CD14-positive monocyte (primary cell): ENCODE data around the gene RBM19. TPM values are rescaled to one million over a fixed set of nuclear protein-coding genes. Genes with fewer than 3 reads are reported as not detected.

Experiments
- DNase-seq, 3 donors: peaks; one replicate each; pipeline ENCODE4 v3.0.0-alpha.2; 2011 to 2022
- H2AFZ ChIP-seq: 2 replicates; pipeline ENCODE4 v1.6.0; 2012; ENCODE audit warnings: mild to moderate bottlenecking, low read depth, low read length, inconsistent platforms; ENCODE audit not compliant: insufficient read depth, poor library complexity, severe bottlenecking
- H3K27ac ChIP-seq, 2 donors: 1 replicate in 1 of 2; 2 replicates in 1 of 2; pipeline ENCODE4 v1.5.1; 2012 to 2013; ENCODE audit warnings: low read length in 2 of 2, control low read depth in 1 of 2, inconsistent platforms in 1 of 2, low read depth in 1 of 2, mild to moderate bottlenecking in 1 of 2
- H3K27me3 ChIP-seq, 2 donors: one replicate each; pipeline versions ENCODE4 v1.6.0 to v1.6.1; 2011 to 2013; ENCODE audit warnings: low read length in 2 of 2; ENCODE audit not compliant: control insufficient read depth in 2 of 2, insufficient read depth in 2 of 2
- H3K36me3 ChIP-seq, 2 donors: replicated peaks in 1 of 2; 1 replicate in 1 of 2; 2 replicates in 1 of 2; pipeline versions ENCODE4 v1.5.1 to v1.6.1; 2012 to 2013; ENCODE audit warnings: low read length in 2 of 2, control low read depth in 1 of 2, inconsistent platforms in 1 of 2, mild to moderate bottlenecking in 1 of 2; ENCODE audit not compliant: insufficient read depth in 2 of 2, control insufficient read depth in 1 of 2
- H3K4me1 ChIP-seq, 2 donors: 1 replicate in 1 of 2; 2 replicates in 1 of 2; pipeline versions ENCODE4 v1.5.1 to v1.6.1; 2012 to 2013; ENCODE audit warnings: low read length in 2 of 2, control low read depth in 1 of 2, inconsistent platforms in 1 of 2, mild to moderate bottlenecking in 1 of 2, moderate library complexity in 1 of 2; ENCODE audit not compliant: insufficient read depth in 2 of 2, control insufficient read depth in 1 of 2
- H3K4me2 ChIP-seq: replicated peaks from 2 replicates; pipeline ENCODE3; 2012; ENCODE audit warnings: low read length, moderate library complexity, mild to moderate bottlenecking; ENCODE audit not compliant: poor library complexity, severe bottlenecking; ENCODE audit errors: extremely low read depth
- H3K4me3 ChIP-seq, 3 experiments: fragments of 200-600 bp in 1 of 3; sonication (generic) in 1 of 3; replicated peaks in 1 of 3; 1 replicate in 2 of 3; 2 replicates in 1 of 3; pipeline ENCODE4 v1.5.1; 2011 to 2013; ENCODE audit warnings: low read length in 3 of 3, mild to moderate bottlenecking in 3 of 3, control low read depth in 2 of 3, low read depth in 2 of 3, inconsistent platforms in 1 of 3, moderate library complexity in 1 of 3
- H3K79me2 ChIP-seq: 2 replicates; pipeline ENCODE4 v1.6.0; 2012; ENCODE audit warnings: mild to moderate bottlenecking, control low read depth, inconsistent platforms, low read length, moderate library complexity; ENCODE audit not compliant: insufficient read depth
- H3K9ac ChIP-seq: 2 replicates; pipeline ENCODE4 v1.6.0; 2017; ENCODE audit warnings: low read length, mild to moderate bottlenecking; ENCODE audit not compliant: insufficient read depth, poor library complexity, severe bottlenecking
- H3K9me3 ChIP-seq, 2 donors: replicated peaks in 1 of 2; 1 replicate in 1 of 2; 2 replicates in 1 of 2; pipeline versions ENCODE4 v1.5.1 to v1.6.1; 2012 to 2013; ENCODE audit warnings: low read length in 2 of 2, control low read depth in 1 of 2; ENCODE audit not compliant: control insufficient read depth in 1 of 2, insufficient read depth in 1 of 2
- H4K20me1 ChIP-seq: 2 replicates; pipeline ENCODE4 v1.6.0; 2012; ENCODE audit warnings: mild to moderate bottlenecking, low read length, control low read depth, moderate library complexity; ENCODE audit not compliant: insufficient read depth
- H3K27ac Mint-ChIP-seq, 7 donors: one replicate each; pipeline ENCODE4 v1.8.0; 2020; ENCODE audit warnings: mild to moderate bottlenecking in 7 of 7, mixed read lengths in 7 of 7, moderate library complexity in 6 of 7, inconsistent platforms in 2 of 7
- H3K27me3 Mint-ChIP-seq, 3 donors: one replicate each; pipeline ENCODE4 v1.8.0; 2021 to 2022; ENCODE audit warnings: low read depth in 3 of 3, mild to moderate bottlenecking in 3 of 3, mixed read lengths in 3 of 3, moderate library complexity in 3 of 3, inconsistent platforms in 1 of 3
- H3K36me3 Mint-ChIP-seq, 2 donors: one replicate each; pipeline ENCODE4 v1.8.0; 2020; ENCODE audit warnings: mixed read lengths in 2 of 2, inconsistent platforms in 1 of 2, mild to moderate bottlenecking in 1 of 2
- H3K4me1 Mint-ChIP-seq: one replicate; pipeline ENCODE4 v1.8.0; 2020; ENCODE audit warnings: mild to moderate bottlenecking, mixed read lengths
- H3K4me3 Mint-ChIP-seq, 2 donors: one replicate each; pipeline ENCODE4 v1.8.0; 2020; ENCODE audit warnings: mild to moderate bottlenecking in 2 of 2, mixed read lengths in 2 of 2, moderate library complexity in 1 of 2
- H3K9me3 Mint-ChIP-seq, 7 donors: one replicate each; pipeline ENCODE4 v1.8.0; 2020 to 2022; ENCODE audit warnings: mixed read lengths in 7 of 7, mild to moderate bottlenecking in 6 of 7, moderate library complexity in 6 of 7, inconsistent platforms in 2 of 7
- WGBS: methylation state at CpG from one replicate; pipeline ENCODE4 v1.1.5; 2013; ENCODE audit warnings: missing lambda C conversion rate; ENCODE audit not compliant: insufficient coverage; 5-methylcytosine and 5-hydroxymethylcytosine counted together
- intact Hi-C, 2 donors: fragments of 100-400 bp; cut with micrococcal nuclease; formaldehyde crosslinking; loops; one replicate each; pipeline versions ENCODE4 v1.15.0 to v1.15.1; 2023
- polyA plus RNA-seq, 3 donors: library from polyadenylated mRNA; depleted of rRNA in 1 of 3; unstranded in 2 of 3; stranded (reverse) in 1 of 3; fragments of 300-500 nt in 2 of 3; fragments of >200 nt in 1 of 3; fragmentation: Illumina TruSeq in 2 of 3; gene quantifications; 1 replicate in 2 of 3; 2 replicates in 1 of 3; pipeline ENCODE4 v1.2.3, GENCODE V29; 2012 to 2021
- TF ChIP-seq, protein P1 (sequence below): fragments of 200-600 bp; IDR thresholded peaks from one replicate; pipeline ENCODE4 v1.8.0; 2022; ENCODE audit warnings: antibody characterized with exemption, mild to moderate bottlenecking

Gene RBM19
- polyA plus RNA-seq, 3 donors: 2.1 to 30.4 (median 2.2) TPM

GRCh38 chr12:113844495-113845210, 121.5 kb downstream of the RBM19 start:
- WGBS: 94% methylated on average over 28 of the region's 31 CpGs
- intact Hi-C loops: no loop called here
- DNase-seq: no peak

DNA sequence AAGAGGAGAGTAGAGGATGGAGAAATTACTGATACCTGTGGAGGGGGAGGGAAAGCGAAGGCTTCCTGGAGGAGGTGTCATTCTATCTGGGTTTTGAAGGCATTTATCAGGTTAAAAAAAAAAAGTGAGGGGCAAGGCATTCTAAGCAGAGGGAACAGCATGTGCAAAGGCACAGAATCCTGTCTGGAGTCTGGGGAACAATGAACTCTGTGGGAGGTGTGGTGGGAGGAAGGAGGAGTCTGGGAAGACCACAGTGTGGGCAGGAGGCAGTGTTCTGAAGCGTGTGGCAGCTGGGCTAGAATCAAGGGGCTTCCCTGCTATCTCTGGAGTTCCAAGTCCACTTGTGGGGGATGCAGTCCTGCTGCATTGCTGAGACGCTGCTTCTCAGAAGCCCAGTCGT, 123.4 kb downstream of the RBM19 start:
- H3K9me3 ChIP-seq: no peaks in the 10 kb centered on the region
- H3K27ac Mint-ChIP-seq: peak overlapping the region in 1 of 7 donors; percentile 70
- no peak overlapping the region for H3K4me2 ChIP-seq
- intact Hi-C loops: no loop called here
- no peak for DNase-seq
- H3K4me1 ChIP-seq: no peaks in the 10 kb centered on the region
- 100% methylated on average over 4 of the region's 4 CpGs for WGBS
- peaks cover 44 to 53% of the 10 kb centered on the region in 2 donors for H3K36me3 Mint-ChIP-seq
- H3K36me3 ChIP-seq: peaks cover 18 to 40% of the 10 kb centered on the region in 2 donors
- no peak overlapping the region for H3K27ac ChIP-seq
- no peaks in the 10 kb centered on the region for H4K20me1 ChIP-seq
- no peak overlapping the region for H3K4me3 ChIP-seq
- H3K27me3 ChIP-seq: no peaks in the 10 kb centered on the region
- H3K9ac ChIP-seq: no peak overlapping the region
- H3K4me1 Mint-ChIP-seq: peaks cover 19% of the 10 kb centered on the region
- H2AFZ ChIP-seq: no peak overlapping the region
- no peaks in the 10 kb centered on the region for H3K9me3 Mint-ChIP-seq
- H3K4me3 Mint-ChIP-seq: no peak overlapping the region
- TF ChIP-seq, protein P1, sequence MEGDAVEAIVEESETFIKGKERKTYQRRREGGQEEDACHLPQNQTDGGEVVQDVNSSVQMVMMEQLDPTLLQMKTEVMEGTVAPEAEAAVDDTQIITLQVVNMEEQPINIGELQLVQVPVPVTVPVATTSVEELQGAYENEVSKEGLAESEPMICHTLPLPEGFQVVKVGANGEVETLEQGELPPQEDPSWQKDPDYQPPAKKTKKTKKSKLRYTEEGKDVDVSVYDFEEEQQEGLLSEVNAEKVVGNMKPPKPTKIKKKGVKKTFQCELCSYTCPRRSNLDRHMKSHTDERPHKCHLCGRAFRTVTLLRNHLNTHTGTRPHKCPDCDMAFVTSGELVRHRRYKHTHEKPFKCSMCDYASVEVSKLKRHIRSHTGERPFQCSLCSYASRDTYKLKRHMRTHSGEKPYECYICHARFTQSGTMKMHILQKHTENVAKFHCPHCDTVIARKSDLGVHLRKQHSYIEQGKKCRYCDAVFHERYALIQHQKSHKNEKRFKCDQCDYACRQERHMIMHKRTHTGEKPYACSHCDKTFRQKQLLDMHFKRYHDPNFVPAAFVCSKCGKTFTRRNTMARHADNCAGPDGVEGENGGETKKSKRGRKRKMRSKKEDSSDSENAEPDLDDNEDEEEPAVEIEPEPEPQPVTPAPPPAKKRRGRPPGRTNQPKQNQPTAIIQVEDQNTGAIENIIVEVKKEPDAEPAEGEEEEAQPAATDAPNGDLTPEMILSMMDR: no peak
- no peaks in the 10 kb centered on the region for H3K79me2 ChIP-seq
- H3K27me3 Mint-ChIP-seq: peaks cover 0 to 5% (median 1%) of the 10 kb centered on the region in 3 donors

More at GRCh38 chr12:113844495-113845210, 121.5 kb downstream of the RBM19 start:
- no peak overlapping the region for H3K9ac ChIP-seq
- no peak overlapping the region for H3K27ac Mint-ChIP-seq
- TF ChIP-seq, protein P1: no peak
- H3K36me3 ChIP-seq: peaks cover 18 to 36% of the 10 kb centered on the region in 2 donors
- H3K27me3 Mint-ChIP-seq: peaks cover 0 to 5% (median 3%) of the 10 kb centered on the region in 3 donors
- H3K9me3 ChIP-seq: no peaks in the 10 kb centered on the region
- H2AFZ ChIP-seq: no peak overlapping the region
- no peaks in the 10 kb centered on the region for H3K27me3 ChIP-seq
- no peaks in the 10 kb centered on the region for H3K4me1 ChIP-seq
- H3K4me2 ChIP-seq: no peak overlapping the region
- no peak overlapping the region for H3K4me3 ChIP-seq
- no peaks in the 10 kb centered on the region for H3K9me3 Mint-ChIP-seq
- H3K79me2 ChIP-seq: no peaks in the 10 kb centered on the region
- H3K4me1 Mint-ChIP-seq: peaks cover 21% of the 10 kb centered on the region
- no peak overlapping the region for H3K4me3 Mint-ChIP-seq
- no peaks in the 10 kb centered on the region for H4K20me1 ChIP-seq
- H3K36me3 Mint-ChIP-seq: peaks cover 54 to 58% of the 10 kb centered on the region in 2 donors
- no peak overlapping the region for H3K27ac ChIP-seq
